A549 (cell line): ENCODE measurements around the gene FNDC7.

Source experiments
- CBX2 ChIP-seq: fragments of 200-600 bp; sonication (generic); IDR thresholded peaks from 2 replicates; pipeline ENCODE4 v1.6.1; 2016; ENCODE audit warnings: low read depth, mild to moderate bottlenecking, borderline replicate concordance
- CBX8 ChIP-seq: fragments of 200-600 bp; sonication (generic); IDR thresholded peaks from 2 replicates; pipeline ENCODE4 v1.6.1; 2016
- CHD2 ChIP-seq: fragments of 150-350 bp; IDR thresholded peaks from 2 replicates; pipeline ENCODE4 v1.6.1; 2014; ENCODE audit warnings: low read length; ENCODE audit not compliant: partially characterized antibody
- EHF ChIP-seq: fragments of 250-450 bp; sonication (Bioruptor Pico); IDR thresholded peaks from 2 replicates; pipeline ENCODE4 v1.5.0; 2020; ENCODE audit warnings: mild to moderate bottlenecking
- JUN ChIP-seq, 2 experiments: fragments of >200 bp; sonication (Bioruptor Twin); formaldehyde crosslinking; IDR thresholded peaks; 2 replicates in 1 of 2; 3 replicates in 1 of 2; pipeline ENCODE4 v1.6.1; 2016 to 2017
- JUNB ChIP-seq: fragments of >200 bp; sonication (Bioruptor Twin); formaldehyde crosslinking; IDR thresholded peaks from 2 replicates; pipeline ENCODE4 v1.6.1; 2016
- NR3C1 ChIP-seq: fragments of >200 bp; sonication (Bioruptor Twin); formaldehyde crosslinking; IDR thresholded peaks from 3 replicates; pipeline ENCODE4 v1.6.1; 2017
- POLR2A ChIP-seq: IDR thresholded peaks from 2 replicates; pipeline ENCODE4 v1.6.1; 2012; ENCODE audit warnings: mild to moderate bottlenecking, low read length
- RFX5 ChIP-seq: fragments of 450-650 bp; IDR thresholded peaks from 2 replicates; pipeline ENCODE4 v1.7.1; 2014; ENCODE audit warnings: antibody characterized with exemption, mild to moderate bottlenecking, moderate library complexity
- ZNF302 ChIP-seq: fragments of 250-450 bp; sonication (Bioruptor Pico); IDR thresholded peaks from 2 replicates; pipeline ENCODE4 v1.9.0; 2021; ENCODE audit warnings: inconsistent platforms, mild to moderate bottlenecking, moderate library complexity
- TF ChIP-seq, protein P1 (sequence below): fragments of >200 bp; sonication (Bioruptor Twin); formaldehyde crosslinking; IDR thresholded peaks from 3 replicates; pipeline ENCODE4 v1.5.1; 2016
- TF ChIP-seq, protein P2 (sequence below): fragments of 450-650 bp; IDR thresholded peaks from 2 replicates; pipeline ENCODE4 v1.6.1; 2014; ENCODE audit warnings: antibody characterized with exemption
- TF ChIP-seq, protein P3 (sequence below): fragments of 200-600 bp; sonication (generic); IDR thresholded peaks from 2 replicates; pipeline ENCODE4 v1.6.1; 2016; ENCODE audit warnings: antibody characterized with exemption, mild to moderate bottlenecking, moderate library complexity

DNA sequence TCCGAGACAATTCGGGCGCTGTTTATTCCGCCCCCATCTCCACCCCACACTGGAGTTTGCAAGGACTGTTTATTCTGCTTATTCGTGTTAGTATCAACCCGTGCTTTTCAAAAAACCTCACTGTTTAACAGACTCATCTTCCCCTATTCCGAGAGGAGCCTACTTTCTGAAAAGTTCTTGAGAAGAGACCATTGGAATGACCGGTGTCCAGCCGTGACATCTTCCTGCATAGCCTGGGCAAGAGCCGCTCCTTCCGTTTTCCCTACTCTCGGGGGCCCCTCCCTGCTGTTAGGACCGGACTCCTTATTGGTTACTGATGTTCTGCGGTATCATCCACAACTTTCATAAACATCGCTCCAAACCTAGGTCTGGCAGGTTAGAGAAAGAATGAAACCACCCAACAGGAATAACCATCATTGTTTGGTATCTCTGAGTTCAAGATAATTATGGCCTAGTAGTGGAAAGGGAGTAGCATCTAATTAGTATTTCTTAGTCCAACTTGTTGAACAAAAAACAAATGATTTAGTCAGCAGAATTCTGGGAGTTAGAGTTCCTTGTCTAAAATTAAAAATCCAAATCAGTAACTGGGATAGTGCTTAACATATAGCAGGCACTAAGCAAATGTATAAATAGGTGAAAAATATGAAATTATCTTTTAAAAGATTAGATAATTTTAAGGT lies 34.6 kb downstream of the FNDC7 start:
- TF ChIP-seq, protein P1, sequence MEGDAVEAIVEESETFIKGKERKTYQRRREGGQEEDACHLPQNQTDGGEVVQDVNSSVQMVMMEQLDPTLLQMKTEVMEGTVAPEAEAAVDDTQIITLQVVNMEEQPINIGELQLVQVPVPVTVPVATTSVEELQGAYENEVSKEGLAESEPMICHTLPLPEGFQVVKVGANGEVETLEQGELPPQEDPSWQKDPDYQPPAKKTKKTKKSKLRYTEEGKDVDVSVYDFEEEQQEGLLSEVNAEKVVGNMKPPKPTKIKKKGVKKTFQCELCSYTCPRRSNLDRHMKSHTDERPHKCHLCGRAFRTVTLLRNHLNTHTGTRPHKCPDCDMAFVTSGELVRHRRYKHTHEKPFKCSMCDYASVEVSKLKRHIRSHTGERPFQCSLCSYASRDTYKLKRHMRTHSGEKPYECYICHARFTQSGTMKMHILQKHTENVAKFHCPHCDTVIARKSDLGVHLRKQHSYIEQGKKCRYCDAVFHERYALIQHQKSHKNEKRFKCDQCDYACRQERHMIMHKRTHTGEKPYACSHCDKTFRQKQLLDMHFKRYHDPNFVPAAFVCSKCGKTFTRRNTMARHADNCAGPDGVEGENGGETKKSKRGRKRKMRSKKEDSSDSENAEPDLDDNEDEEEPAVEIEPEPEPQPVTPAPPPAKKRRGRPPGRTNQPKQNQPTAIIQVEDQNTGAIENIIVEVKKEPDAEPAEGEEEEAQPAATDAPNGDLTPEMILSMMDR = no peak
- TF ChIP-seq ZNF302 (CRISPR knock-in tag) (no peak), POLR2A (peak; percentile 37; the same call in 1 of the 2 replicates), JUN (IDR thresholded peaks at IDR 0.05) (peak; percentile 2 to 59; a peak in 2 of 5 replicates), RFX5 (no peak), CHD2 (no peak), EHF (no peak), CBX2 (no peak), NR3C1 (no peak), CBX8 (no peak), JUNB (no peak)
- TF ChIP-seq, protein P2, sequence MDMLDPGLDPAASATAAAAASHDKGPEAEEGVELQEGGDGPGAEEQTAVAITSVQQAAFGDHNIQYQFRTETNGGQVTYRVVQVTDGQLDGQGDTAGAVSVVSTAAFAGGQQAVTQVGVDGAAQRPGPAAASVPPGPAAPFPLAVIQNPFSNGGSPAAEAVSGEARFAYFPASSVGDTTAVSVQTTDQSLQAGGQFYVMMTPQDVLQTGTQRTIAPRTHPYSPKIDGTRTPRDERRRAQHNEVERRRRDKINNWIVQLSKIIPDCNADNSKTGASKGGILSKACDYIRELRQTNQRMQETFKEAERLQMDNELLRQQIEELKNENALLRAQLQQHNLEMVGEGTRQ = no peak
- TF ChIP-seq, protein P3, sequence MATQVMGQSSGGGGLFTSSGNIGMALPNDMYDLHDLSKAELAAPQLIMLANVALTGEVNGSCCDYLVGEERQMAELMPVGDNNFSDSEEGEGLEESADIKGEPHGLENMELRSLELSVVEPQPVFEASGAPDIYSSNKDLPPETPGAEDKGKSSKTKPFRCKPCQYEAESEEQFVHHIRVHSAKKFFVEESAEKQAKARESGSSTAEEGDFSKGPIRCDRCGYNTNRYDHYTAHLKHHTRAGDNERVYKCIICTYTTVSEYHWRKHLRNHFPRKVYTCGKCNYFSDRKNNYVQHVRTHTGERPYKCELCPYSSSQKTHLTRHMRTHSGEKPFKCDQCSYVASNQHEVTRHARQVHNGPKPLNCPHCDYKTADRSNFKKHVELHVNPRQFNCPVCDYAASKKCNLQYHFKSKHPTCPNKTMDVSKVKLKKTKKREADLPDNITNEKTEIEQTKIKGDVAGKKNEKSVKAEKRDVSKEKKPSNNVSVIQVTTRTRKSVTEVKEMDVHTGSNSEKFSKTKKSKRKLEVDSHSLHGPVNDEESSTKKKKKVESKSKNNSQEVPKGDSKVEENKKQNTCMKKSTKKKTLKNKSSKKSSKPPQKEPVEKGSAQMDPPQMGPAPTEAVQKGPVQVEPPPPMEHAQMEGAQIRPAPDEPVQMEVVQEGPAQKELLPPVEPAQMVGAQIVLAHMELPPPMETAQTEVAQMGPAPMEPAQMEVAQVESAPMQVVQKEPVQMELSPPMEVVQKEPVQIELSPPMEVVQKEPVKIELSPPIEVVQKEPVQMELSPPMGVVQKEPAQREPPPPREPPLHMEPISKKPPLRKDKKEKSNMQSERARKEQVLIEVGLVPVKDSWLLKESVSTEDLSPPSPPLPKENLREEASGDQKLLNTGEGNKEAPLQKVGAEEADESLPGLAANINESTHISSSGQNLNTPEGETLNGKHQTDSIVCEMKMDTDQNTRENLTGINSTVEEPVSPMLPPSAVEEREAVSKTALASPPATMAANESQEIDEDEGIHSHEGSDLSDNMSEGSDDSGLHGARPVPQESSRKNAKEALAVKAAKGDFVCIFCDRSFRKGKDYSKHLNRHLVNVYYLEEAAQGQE = no peak
